Cerebellar cortex (tissue), 1 donor: ENCODE results near the gene PRSS38.

Source experiments
- DNase-seq: peaks from one replicate; pipeline ENCODE4 v3.0.0-alpha.2; 2015; ENCODE audit warnings: low spot score

The PRSS38 gene

DNA sequence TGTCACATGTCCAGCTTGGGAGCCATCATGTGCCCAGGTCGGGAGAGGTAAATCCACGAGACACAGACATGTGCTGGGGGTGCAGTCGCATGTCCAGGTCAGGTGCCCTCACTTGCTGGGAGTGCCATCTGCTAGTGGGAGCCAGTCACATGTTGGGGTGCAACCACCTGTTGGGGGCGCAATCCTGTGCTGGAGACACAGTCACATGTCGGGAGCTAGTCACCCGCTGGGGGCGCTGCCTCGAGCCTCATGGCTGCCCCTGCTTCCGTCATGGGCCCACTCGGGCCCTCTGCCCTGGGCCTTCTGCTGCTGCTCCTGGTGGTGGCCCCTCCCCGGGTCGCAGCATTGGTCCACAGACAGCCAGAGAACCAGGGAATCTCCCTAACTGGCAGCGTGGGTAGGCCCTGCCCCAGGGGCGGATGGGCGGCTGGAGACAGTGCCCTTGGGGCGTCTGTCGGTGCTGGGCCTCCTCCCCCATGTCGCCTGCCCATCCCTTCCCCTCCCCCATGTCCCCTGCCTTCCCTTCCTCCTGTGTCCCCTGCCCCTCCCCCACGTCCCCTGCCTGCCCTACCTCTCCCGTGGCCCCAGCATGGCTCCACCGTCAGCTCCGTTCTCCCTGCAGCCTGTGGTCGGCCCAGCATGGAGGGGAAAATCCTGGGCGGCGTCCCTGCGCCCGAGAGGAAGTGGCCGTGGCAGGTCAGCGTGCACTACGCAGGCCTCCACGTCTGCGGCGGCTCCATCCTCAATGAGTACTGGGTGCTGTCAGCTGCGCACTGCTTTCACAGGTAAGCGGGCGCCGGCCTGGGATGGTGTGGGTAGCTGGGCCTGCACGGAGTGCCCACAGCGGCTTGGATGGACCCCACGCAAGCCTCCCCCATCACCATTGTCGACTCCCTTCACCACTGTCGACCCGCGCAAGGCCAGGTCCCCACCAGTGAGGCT, at the start of gene PRSS38:
Gene PRSS38, plus strand, starts transcription at position 208 of the 942 bp plus-strand sequence. Its CDS starts 42 bp downstream, at position 250.
- DNase-seq, result no peak

DNA sequence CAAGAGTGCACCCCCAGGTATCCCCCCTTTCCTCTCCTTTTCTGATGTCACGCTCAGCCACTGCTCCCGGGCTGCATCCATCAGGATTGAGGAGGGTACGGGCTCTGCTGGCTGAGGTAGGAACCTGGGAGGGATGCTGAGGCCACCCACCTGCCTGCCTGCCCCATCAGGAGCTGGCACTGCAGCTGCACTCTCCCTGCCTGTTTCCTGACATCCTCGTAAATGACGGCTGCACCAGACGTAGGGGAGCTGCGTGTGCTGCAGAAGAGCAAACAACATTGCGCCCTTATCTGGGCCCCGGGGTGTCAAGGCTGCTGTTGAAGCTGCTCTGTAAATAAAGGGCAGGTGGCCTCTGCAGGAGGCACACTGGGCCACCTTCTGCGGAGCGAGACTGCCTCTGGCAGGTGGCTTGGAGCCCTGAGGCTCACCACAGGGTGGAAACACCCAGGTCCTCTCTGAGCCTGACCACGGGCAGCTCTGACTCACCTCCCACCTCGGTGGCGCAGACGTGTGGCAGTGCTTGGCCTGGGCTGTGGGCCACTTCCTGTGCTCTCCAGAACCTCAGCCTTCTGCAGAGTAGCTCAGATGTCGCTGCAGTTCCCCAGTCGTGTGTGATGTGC, 49.4 kb upstream of the PRSS38 start:
- DNase-seq, result peak; percentile 23

DNA sequence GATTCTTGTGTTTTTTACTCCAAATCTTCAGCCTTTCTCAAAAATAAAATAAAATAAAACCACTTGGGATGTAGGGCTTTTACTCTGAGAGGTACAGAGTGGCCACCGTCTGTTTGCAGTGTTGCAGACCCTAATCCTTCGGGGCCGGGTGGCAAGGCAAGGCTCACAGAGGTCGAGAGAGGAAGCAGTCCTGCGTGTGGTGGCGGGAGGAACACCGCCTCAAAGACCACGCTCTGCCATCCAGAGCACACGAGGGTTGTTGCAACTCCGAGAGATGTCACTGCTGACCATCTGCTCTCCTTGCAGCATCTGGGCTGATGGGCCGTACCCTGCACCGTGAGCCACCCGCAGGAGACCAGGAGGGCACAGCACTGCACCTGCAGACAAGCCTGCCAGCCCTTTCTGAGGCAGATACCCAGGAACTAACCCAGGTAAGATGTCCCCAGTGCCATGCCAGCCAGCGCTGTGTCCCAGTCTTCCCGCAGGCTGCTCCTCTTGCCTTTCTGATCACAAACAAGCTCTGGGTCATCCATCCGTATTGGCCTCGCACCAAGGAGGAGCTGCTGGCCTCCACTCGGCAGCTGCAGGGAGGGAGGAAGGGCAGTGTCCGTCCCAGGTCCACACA, 48.7 kb upstream of the PRSS38 start:
- DNase-seq, result no peak

GRCh38 chr1:227767401-227768124, 47.9 kb upstream of the PRSS38 start:
- DNase-seq, result no peak

DNA sequence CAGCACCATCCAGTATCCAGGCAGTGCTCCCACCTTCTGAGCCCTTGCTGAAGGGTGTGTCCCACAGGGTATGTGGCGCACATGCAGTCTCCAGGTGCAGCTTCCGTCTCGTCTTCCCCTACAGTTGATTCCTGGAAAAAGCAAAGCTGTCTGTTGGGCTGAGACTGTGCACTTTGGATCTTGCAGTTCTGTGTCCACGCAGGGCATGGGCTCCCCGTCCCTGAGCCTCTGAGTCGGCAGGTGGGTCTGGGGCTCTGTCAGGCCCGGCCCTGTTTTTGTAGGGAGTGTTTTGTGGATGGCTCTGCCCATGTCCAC, 47.4 kb upstream of the PRSS38 start:
- DNase-seq, result no peak

- DNase-seq, result no peak
Measured at GRCh38 chr1:227768640-227769039, 46.8 kb upstream of the PRSS38 start.

DNA sequence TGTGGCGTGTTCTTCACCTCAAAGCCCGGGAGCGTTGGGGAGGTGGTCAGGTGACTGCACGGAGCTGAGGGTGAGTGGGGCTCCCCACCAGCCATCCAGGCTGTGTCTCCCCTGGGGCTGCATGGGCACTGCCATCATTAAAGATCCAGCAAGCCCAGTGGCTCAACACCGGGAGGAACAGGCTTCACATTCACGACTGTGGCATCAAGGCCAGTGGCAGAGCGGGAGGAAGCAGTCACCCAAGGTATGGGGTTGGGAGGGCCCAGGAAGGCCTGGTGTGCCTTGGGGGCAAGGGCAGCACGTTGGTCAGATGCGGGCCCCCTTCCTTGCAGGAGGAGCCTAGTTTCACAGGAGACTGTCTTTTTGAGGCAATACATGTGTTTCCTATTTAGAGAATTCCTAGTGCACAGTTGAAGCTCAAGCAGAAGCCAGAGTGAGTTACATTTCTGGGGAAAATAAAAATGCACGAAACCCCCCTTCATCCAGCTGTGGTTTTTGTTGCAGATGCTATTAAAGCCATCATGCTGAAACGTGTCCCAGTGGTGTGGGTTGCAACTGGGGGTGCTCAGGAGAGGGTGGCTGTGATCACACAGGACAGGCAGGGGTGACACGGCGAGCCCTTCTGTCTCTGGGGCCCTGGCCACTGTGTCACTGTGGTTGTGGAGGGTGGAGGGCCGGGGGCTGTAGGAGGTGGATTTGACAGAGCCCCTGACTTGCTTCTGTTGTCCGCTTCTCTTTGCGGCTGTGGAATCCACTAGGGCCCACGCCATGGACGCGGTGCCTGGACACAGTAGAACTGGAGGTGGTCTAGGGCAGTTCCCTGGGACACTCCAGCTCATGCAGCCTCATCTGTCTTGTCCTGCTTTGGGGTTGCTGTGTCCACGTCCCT, 46.2 kb upstream of the PRSS38 start:
- DNase-seq, result no peak

GRCh38 chr1:227769936-227770494, 45.5 kb upstream of the PRSS38 start:
- no peak for DNase-seq

DNA sequence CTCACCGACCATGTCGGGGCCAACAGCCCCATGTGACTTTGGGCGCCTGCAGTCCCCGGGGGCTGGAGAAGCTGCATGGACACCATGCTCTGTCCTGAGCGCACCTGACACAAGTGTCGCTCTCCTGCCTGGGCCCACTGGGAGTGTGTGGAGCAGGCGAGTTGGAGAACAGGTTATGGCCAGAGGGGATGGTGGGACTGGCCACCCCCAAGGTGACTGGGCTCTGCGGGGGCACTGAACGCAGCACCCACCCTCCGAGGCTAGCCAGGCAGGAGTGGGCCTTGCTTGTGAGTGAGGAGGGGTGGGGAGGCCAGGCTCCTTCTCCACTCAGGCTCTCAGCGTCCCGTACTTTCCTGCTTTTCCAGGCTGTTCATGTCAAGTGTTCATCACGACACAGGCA, 44.7 kb upstream of the PRSS38 start:
- no peak for DNase-seq

- DNase-seq, result no peak
Measured at GRCh38 chr1:227771326-227771725, 44.1 kb upstream of the PRSS38 start.

DNA sequence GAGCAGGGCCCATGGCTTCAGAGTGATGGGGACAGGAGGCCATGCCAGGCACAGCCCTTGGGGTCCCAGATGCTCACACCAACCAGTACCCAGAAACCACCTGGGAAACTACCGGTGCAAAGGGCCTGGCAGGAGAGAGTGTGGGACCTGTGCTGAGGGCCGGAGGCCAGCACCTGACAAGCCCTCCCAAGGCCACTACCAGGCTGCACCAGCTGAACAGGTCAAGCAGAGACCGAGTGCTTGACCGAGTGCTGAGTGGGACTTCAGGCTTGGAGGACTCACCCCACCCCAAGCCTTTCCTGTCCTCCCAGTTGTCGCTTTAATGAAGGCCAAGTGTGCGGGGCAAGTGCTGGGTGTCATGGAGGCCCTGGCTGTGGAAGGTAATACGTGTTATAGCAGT, 43.7 kb upstream of the PRSS38 start:
- DNase-seq, result no peak

DNA sequence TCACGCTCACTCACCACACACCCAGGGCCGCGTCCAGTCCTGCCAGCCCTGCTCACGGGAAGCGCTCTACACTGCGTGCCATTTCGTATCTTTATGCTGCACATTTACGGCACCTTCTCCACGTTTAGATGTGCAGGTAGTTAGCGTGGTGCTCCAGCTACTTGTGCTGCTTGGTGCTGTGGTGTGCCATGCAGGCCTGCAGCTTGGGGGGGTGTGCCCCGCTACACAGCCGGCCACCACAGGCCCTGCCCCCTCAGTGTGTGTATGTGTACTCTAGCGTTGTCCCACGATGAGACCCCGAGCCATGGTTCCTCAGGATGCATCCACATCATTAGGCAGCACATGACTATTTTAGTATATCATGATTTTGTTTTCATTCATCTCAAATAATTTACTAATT, 41.9 kb upstream of the PRSS38 start:
- no peak for DNase-seq

DNA sequence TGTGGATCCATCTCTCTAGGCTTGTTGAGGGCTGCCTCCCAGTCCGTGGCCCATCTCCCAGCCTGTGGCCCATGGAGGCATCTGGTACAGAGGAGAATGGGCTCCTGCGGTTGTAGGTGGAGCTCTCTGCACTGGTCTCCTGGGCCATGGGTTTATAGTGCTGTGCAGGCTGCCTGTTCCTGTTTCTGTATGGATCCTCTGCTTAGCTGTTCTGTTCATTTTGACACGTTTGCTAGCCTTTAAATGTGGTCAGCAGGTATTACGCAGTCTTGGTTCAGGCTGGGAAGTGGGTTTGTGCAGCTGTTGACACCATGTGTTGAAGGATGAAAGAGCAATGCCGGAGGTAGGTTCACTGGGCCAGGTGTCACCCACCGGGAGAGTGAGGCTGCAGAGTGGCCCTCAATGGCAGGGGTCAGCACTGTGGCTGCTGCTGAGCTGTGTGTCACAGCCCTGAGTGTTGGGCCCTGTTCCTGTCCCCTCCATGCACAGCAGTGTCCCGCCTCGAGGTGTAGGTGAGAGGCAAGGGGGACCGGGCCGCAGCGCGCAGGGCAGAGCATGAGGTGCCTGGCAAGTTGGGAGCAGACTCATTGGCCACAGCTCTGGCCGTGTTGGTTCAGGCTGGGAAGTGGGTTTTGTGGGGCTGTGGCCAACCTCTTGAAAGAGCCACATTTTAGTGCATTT, 41.3 kb upstream of the PRSS38 start:
- DNase-seq, result no peak

- no peak for DNase-seq
Measured at GRCh38 chr1:227774821-227775661, 40.4 kb upstream of the PRSS38 start.

GRCh38 chr1:227775841-227776240, 39.6 kb upstream of the PRSS38 start:
- DNase-seq, result no peak

- no peak for DNase-seq
Measured at GRCh38 chr1:227776331-227776771, 39.1 kb upstream of the PRSS38 start.

- DNase-seq, result no peak
Measured at GRCh38 chr1:227777156-227777555, 38.3 kb upstream of the PRSS38 start.

GRCh38 chr1:227777646-227778045, 37.8 kb upstream of the PRSS38 start:
- DNase-seq, result no peak

DNA sequence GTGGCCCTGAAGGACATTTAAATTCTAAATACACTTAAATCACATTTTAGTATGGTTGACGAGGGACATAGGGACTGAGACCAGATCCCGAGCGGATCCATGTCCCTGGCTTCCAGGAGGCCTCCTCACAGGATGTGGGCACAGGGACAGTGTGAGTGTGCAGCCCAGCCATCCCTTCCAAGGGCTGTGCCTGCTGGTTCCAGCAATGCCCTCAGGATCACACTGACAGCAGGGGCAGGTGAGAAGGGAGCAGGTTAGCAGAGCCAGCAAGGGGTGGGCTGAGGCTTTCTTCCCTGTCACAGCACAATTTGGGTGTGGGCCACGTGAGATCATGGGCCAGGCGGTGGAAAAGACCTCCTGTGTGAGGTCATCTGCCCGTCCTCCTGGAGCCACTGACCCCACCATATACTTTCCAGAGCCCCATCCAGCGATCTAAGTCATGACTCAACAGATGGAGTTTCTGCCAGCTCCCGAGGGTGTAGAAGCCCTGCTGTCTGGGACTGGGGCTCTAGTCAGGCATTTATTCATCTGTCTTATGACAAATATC, 37.0 kb upstream of the PRSS38 start:
- peak; percentile 39 for DNase-seq
